Prostate gland (tissue), 2 donors: ENCODE data around the gene CEP20. TPM values are rescaled to one million over a fixed set of nuclear protein-coding genes. Genes with fewer than 3 reads are reported as not detected.
A peak's percentile ranks its signal among the peaks of the same experiment; 100 is the strongest.

ENCODE experiments used
- DNase-seq: peaks from one replicate; pipeline ENCODE4 v3.0.0-alpha.2; 2019; ENCODE audit warnings: low spot score
- H3K27ac ChIP-seq, 2 donors: fragments of 200-600 bp; sonication (generic); 2 replicates each; pipeline ENCODE4 v1.5.1; 2017 to 2019
- H3K27me3 ChIP-seq: fragments of 200-600 bp; sonication (generic); replicated peaks from 2 replicates; pipeline ENCODE4 v1.5.1; 2019; ENCODE audit not compliant: insufficient read depth
- H3K36me3 ChIP-seq, 2 donors: fragments of 200-600 bp; sonication (generic); 1 replicate in 1 of 2; 2 replicates in 1 of 2; pipeline versions ENCODE4 v1.5.1 to v1.8.1; 2017 to 2019
- H3K4me1 ChIP-seq: fragments of 200-600 bp; sonication (generic); replicated peaks from 2 replicates; pipeline ENCODE4 v1.5.1; 2019
- H3K4me3 ChIP-seq, 2 donors: fragments of 200-600 bp; sonication (generic); 2 replicates each; pipeline ENCODE4 v1.5.1; 2017 to 2019
- H3K9me3 ChIP-seq: fragments of 200-600 bp; sonication (generic); 2 replicates; pipeline ENCODE4 v1.5.1; 2017
- CTCF ChIP-seq, 4 experiments: fragments of 200-600 bp in 2 of 4; fragments of 450-650 bp in 2 of 4; sonication (generic) in 2 of 4; IDR thresholded peaks; 1 replicate in 3 of 4; 2 replicates in 1 of 4; pipeline ENCODE4 v1.5.1; 2016 to 2019; ENCODE audit warnings: antibody characterized with exemption in 4 of 4, mild to moderate bottlenecking in 2 of 4, moderate library complexity in 2 of 4
- POLR2A ChIP-seq: fragments of 450-650 bp; IDR thresholded peaks from one replicate; pipeline ENCODE4 v1.6.1; 2016; ENCODE audit warnings: antibody characterized with exemption, mild to moderate bottlenecking
- POLR2AphosphoS5 ChIP-seq: sonication (generic); formaldehyde crosslinking; IDR thresholded peaks from one replicate; pipeline ENCODE4 v1.6.1; 2017; ENCODE audit warnings: antibody characterized with exemption
- WGBS: methylation state at CpG from one replicate; pipeline ENCODE4 v1.1.5; 2018; 5-methylcytosine and 5-hydroxymethylcytosine counted together
- intact Hi-C: fragments of 100-400 bp; cut with DNase I; formaldehyde crosslinking; loops from one replicate; pipeline ENCODE4 v1.14.2; 2022
- total RNA-seq, 2 donors: library from RNA; depleted of rRNA; stranded (reverse); fragments of >200 nt; gene quantifications; one replicate each; pipeline ENCODE4 v1.1.0, GENCODE V29; 2016

CEP20 gene
- total RNA-seq, 2 donors from 2014 or later = 30.7 to 33.4 TPM

DNA sequence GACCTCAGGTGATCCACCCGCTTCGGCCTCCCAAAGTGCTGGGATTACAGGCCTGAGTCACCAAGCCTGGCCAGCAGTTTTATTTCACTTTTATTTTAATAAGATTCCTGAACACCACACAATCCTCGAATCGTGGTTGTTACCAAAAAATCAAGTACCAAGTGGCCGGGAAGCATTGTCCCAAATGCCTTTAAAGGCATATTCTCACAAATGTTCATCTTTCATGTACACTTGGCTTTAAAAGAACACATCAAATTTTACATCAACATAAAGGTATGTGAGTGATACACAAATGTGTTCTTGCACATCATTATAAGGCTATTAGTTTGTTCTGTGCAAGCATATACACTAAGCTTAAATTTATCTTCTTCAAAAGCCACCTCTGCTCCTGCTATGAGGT, 23.5 kb downstream of the CEP20 start:
- H3K4me1 ChIP-seq = no peaks in the 10 kb centered on the region
- H3K27me3 ChIP-seq = no peaks in the 10 kb centered on the region
- no peaks in the 10 kb centered on the region for H3K36me3 ChIP-seq
- TF ChIP-seq CTCF (IDR thresholded peaks at IDR 0.05) = no peak
- TF ChIP-seq POLR2A = no peak
- TF ChIP-seq POLR2AphosphoS5 = no peak
- intact Hi-C loops = no loop called here
- 66% methylated on average over 5 of the region's 5 CpGs for WGBS
- no peaks in the 10 kb centered on the region for H3K9me3 ChIP-seq
- H3K4me3 ChIP-seq = no peak overlapping the region
- H3K27ac ChIP-seq = no peak overlapping the region
- DNase-seq = no peak

DNA sequence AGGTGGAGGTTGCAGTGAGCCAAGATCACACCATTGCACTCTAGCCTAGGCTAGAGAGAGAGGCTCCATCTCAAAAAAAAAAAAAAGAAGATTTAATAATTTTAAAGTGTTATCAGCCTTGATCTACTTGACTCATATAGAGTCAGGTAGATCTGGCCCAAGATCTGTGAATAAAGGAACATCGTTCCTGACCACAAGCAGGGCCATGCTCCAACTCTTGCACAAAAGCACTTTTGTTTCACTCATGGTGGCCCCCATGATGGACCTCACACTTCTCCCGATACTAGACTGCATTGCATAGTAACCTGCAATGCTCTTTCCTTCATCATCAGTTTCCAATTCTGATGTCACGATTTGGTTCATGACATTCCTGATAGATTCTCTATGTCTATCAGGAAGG, 26.4 kb downstream of the CEP20 start:
- no peak for DNase-seq
- no peaks in the 10 kb centered on the region for H3K36me3 ChIP-seq
- H3K27ac ChIP-seq = no peak overlapping the region
- TF ChIP-seq POLR2AphosphoS5 (no peak), POLR2A (no peak), CTCF (IDR thresholded peaks at IDR 0.05) (no peak)
- 68% methylated on average over 3 of the region's 3 CpGs for WGBS
- H3K4me1 ChIP-seq = no peaks in the 10 kb centered on the region
- intact Hi-C loops = no loop called here
- H3K27me3 ChIP-seq = peaks cover 4% of the 10 kb centered on the region
- no peak overlapping the region for H3K4me3 ChIP-seq
- no peaks in the 10 kb centered on the region for H3K9me3 ChIP-seq

DNA sequence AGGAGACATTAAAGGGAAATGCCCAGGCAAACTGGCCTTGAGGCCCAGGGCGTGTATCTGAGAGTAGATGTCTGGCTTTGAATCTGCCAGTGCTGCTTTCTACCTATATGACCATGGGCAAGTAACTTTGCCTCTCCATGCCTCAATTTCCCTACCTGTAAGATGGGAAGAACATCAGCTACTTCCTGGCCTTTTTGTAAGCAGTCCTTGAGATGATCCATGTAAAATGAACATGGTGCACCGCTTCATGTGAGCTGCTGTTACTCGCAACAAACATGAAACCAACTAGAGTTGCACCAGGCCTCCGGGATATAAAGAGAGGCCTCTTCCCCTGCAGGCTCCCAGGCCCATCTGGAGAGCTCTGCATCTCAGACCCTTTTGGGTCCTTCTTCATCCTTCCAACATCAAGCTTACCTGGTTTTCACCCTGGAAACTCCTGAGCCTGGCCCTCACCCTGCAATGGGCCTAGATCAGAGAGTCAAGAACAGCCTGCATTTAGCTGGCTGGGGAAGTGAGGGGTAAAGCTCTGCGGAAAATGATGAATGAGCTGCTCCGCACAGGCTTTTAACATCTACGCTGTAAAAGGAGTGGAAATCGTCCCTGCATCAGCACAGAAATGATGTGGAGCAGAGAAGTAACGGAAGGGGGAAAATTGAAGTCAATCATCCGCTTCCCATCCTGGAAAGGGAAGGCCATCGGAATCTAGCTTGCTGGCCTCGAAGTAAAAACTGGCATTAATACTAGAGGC, 29.3 kb downstream of the CEP20 start:
- H3K36me3 ChIP-seq = no peaks in the 10 kb centered on the region
- peaks cover 4% of the 10 kb centered on the region for H3K27me3 ChIP-seq
- no peaks in the 10 kb centered on the region for H3K4me1 ChIP-seq
- H3K4me3 ChIP-seq = no peak overlapping the region
- intact Hi-C loops = no loop called here
- DNase-seq = no peak
- no peaks in the 10 kb centered on the region for H3K9me3 ChIP-seq
- TF ChIP-seq POLR2AphosphoS5 (no peak), POLR2A (no peak), CTCF (IDR thresholded peaks at IDR 0.05) (no peak)
- 80% methylated on average over 12 of the region's 12 CpGs for WGBS
- peak overlapping the region; percentile 58 to 73 for H3K27ac ChIP-seq

GRCh38 chr16:15857724-15858560, 30.5 kb downstream of the CEP20 start:
- no peaks in the 10 kb centered on the region for H3K4me1 ChIP-seq

More at GRCh38 chr16:15857724-15858560, 30.5 kb downstream of the CEP20 start:
- Histone ChIP-seq H3K27ac (peak overlapping the region; percentile 58 to 73), H3K4me3 (peak overlapping the region; percentile 22 to 35), H3K36me3 (no peaks in the 10 kb centered on the region), H3K27me3 (peaks cover 4% of the 10 kb centered on the region), H3K9me3 (no peaks in the 10 kb centered on the region)
- 1% methylated on average over 42 of the region's 55 CpGs for WGBS
- intact Hi-C loops = no loop called here
- peak; percentile 21 for DNase-seq
- TF ChIP-seq CTCF (IDR thresholded peaks at IDR 0.05) (no peak), POLR2AphosphoS5 (peak; percentile 3)
